Thyroid gland (tissue), 4 donors: Measurements from ENCODE around the gene NOB1. TPM values are rescaled to one million over a fixed set of nuclear protein-coding genes. Genes with fewer than 3 reads are reported as not detected.
"Not testable (repeated sequence)": the region's sequence is repeated elsewhere in the genome, so short reads cannot be mapped to it uniquely, and the experiment has no call there.

Experiments used
- DNase-seq, 2 donors: peaks; one replicate each; pipeline ENCODE4 v3.0.0-alpha.2; 2019
- H3K27ac ChIP-seq, 3 donors: fragments of 200-600 bp; sonication (generic); 1 replicate in 2 of 3; 2 replicates in 1 of 3; pipeline ENCODE4 v1.5.1; 2016 to 2019; ENCODE audit warnings: mild to moderate bottlenecking in 1 of 3, moderate library complexity in 1 of 3
- H3K27me3 ChIP-seq: fragments of 200-600 bp; sonication (generic); one replicate; pipeline ENCODE4 v1.5.1; 2019
- H3K36me3 ChIP-seq, 2 donors: fragments of 200-600 bp; sonication (generic); one replicate each; pipeline ENCODE4 v1.5.1; 2016 to 2019
- H3K4me1 ChIP-seq, 2 donors: fragments of 200-600 bp; sonication (generic); one replicate each; pipeline ENCODE4 v1.5.1; 2017 to 2019
- H3K4me3 ChIP-seq, 3 donors: fragments of 200-600 bp; sonication (generic); replicated peaks in 1 of 3; 1 replicate in 2 of 3; 2 replicates in 1 of 3; pipeline ENCODE4 v1.5.1; 2016; ENCODE audit warnings: mild to moderate bottlenecking in 1 of 3
- H3K9me3 ChIP-seq: fragments of 200-600 bp; sonication (generic); one replicate; pipeline ENCODE4 v1.5.1; 2017
- CTCF ChIP-seq, 6 experiments: fragments of 200-600 bp in 3 of 6; fragments of 450-650 bp in 3 of 6; sonication (generic) in 3 of 6; IDR thresholded peaks; one replicate each; pipeline ENCODE4 v1.5.1; 2016 to 2019; ENCODE audit warnings: antibody characterized with exemption in 6 of 6, mild to moderate bottlenecking in 2 of 6, inconsistent platforms in 1 of 6, moderate library complexity in 1 of 6
- POLR2A ChIP-seq, 2 donors: fragments of 450-650 bp; IDR thresholded peaks; one replicate each; pipeline ENCODE4 v1.6.1; 2017; ENCODE audit warnings: antibody characterized with exemption in 2 of 2, mild to moderate bottlenecking in 2 of 2, moderate library complexity in 1 of 2
- WGBS, 2 donors: methylation state at CpG; one replicate each; pipeline ENCODE4 v1.1.5; 2017; 5-methylcytosine and 5-hydroxymethylcytosine counted together
- intact Hi-C: fragments of 100-400 bp; cut with DNase I; formaldehyde crosslinking; loops from one replicate; pipeline ENCODE4 v1.15.1; 2023
- total RNA-seq, 4 donors: library from RNA; depleted of rRNA; stranded (reverse); fragments of >200 nt; gene quantifications; one replicate each; pipeline ENCODE4 v1.2.3, GENCODE V29; 2016

The NOB1 gene
- total RNA-seq, 4 donors from 2014 or later, result 37.4 to 51.2 (median 43.1) TPM

- WGBS, 2 donors, result 41 to 45% methylated on average over 19 of the region's 19 CpGs
- Histone ChIP-seq H3K27ac (no peak overlapping the region), H3K9me3 (no peaks in the 10 kb centered on the region), H3K27me3 (no peaks in the 10 kb centered on the region), H3K4me1 (peaks cover 0 to 4% of the 10 kb centered on the region in 2 donors), H3K4me3 (no peak overlapping the region), H3K36me3 (peaks cover 4 to 11% of the 10 kb centered on the region in 2 donors)
- TF ChIP-seq CTCF (IDR thresholded peaks at IDR 0.05) (peak; percentile 89 to 95 (median 90)), POLR2A (IDR thresholded peaks at IDR 0.05) (no peak)
- intact Hi-C loops, result no loop called here
- DNase-seq, result peak; percentile 26 to 34
Observed at GRCh38 chr16:69796285-69797118, 41.8 kb upstream of the NOB1 start.

- DNase-seq, result no peak
- intact Hi-C loops, result no loop called here
- no peaks in the 10 kb centered on the region for H3K27me3 ChIP-seq
- H3K4me1 ChIP-seq, result peaks cover 0 to 4% of the 10 kb centered on the region in 2 donors
- H3K4me3 ChIP-seq, result no peak overlapping the region
- H3K36me3 ChIP-seq, result peaks cover 0 to 10% of the 10 kb centered on the region in 2 donors
- H3K27ac ChIP-seq, result no peak overlapping the region
- 81 to 89% methylated on average over 2 of the region's 2 CpGs for WGBS, 2 donors
- no peaks in the 10 kb centered on the region for H3K9me3 ChIP-seq
- no peak for TF ChIP-seq CTCF (IDR thresholded peaks at IDR 0.05)
- no peak for TF ChIP-seq POLR2A (IDR thresholded peaks at IDR 0.05)
Observed at GRCh38 chr16:69794486-69794885, 39.8 kb upstream of the NOB1 start.

GRCh38 chr16:69793526-69793925 lies 38.8 kb upstream of the NOB1 start:
- no peaks in the 10 kb centered on the region for H3K9me3 ChIP-seq
- peaks cover 2 to 9% of the 10 kb centered on the region in 2 donors for H3K36me3 ChIP-seq
- no peak overlapping the region for H3K27ac ChIP-seq
- intact Hi-C loops, result no loop called here
- no peak for DNase-seq
- H3K4me1 ChIP-seq, result peaks cover 0 to 4% of the 10 kb centered on the region in 2 donors
- TF ChIP-seq POLR2A (IDR thresholded peaks at IDR 0.05), result no peak
- no peak for TF ChIP-seq CTCF (IDR thresholded peaks at IDR 0.05)
- no peaks in the 10 kb centered on the region for H3K27me3 ChIP-seq
- no peak overlapping the region for H3K4me3 ChIP-seq
- WGBS, 2 donors, result 96 to 98% methylated on average over 4 of the region's 4 CpGs

GRCh38 chr16:69791391-69791847 lies 36.7 kb upstream of the NOB1 start:
- intact Hi-C loops, H3K27ac ChIP-seq, H3K9me3 ChIP-seq, H3K36me3 ChIP-seq, DNase-seq, H3K4me1 ChIP-seq, H3K27me3 ChIP-seq, H3K4me3 ChIP-seq: not testable (repeated sequence)
- 95 to 96% methylated on average over 6 of the region's 6 CpGs for WGBS, 2 donors

- H3K36me3 ChIP-seq, result peaks cover 8 to 9% of the 10 kb centered on the region in 2 donors
- 94 to 97% methylated on average over 4 of the region's 4 CpGs for WGBS, 2 donors
- H3K4me3 ChIP-seq, result no peak overlapping the region
- H3K27ac ChIP-seq, result no peak overlapping the region
- TF ChIP-seq CTCF (IDR thresholded peaks at IDR 0.05), result no peak
- TF ChIP-seq POLR2A (IDR thresholded peaks at IDR 0.05), result no peak
- no peaks in the 10 kb centered on the region for H3K4me1 ChIP-seq
- no peaks in the 10 kb centered on the region for H3K27me3 ChIP-seq
- no peaks in the 10 kb centered on the region for H3K9me3 ChIP-seq
- no peak for DNase-seq
- intact Hi-C loops, result no loop called here
Observed at GRCh38 chr16:69787883-69788282, 33.2 kb upstream of the NOB1 start.
